NT2/D1 (cell line): Measurements from ENCODE around the gene FCRLB.

Experiments
- YY1 ChIP-seq: IDR thresholded peaks from 2 replicates; pipeline ENCODE4 v1.6.1; 2011; ENCODE audit not compliant: insufficient read length, insufficient read depth
- ZNF274 ChIP-seq: IDR thresholded peaks from 2 replicates; pipeline ENCODE4 v1.6.1; 2011; ENCODE audit warnings: mild to moderate bottlenecking, low read depth, low read length

GRCh38 chr1:161678500-161678899 lies 42.8 kb upstream of the FCRLB start:
- TF ChIP-seq YY1 (no peak), ZNF274 (no peak)
